ENCODE data around the gene DLX4. TPM values are rescaled to one million over a fixed set of nuclear protein-coding genes. Genes with fewer than 3 reads are reported as not detected.
A peak's percentile ranks its signal among the peaks of the same experiment; 100 is the strongest.

DLX4 gene, protein sequence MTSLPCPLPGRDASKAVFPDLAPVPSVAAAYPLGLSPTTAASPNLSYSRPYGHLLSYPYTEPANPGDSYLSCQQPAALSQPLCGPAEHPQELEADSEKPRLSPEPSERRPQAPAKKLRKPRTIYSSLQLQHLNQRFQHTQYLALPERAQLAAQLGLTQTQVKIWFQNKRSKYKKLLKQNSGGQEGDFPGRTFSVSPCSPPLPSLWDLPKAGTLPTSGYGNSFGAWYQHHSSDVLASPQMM
- total RNA-seq (under 1 TPM in 6 of 9 donors, not detected in 3; 0.18 to 0.96 (median 0.27) TPM), polyA plus RNA-seq (under 1 TPM; 0.10 to 0.48 (median 0.11) TPM)
- long read RNA-seq, donor 1, partial matches to known transcripts: 0 of 1 reads
- long read RNA-seq, donor 1, other reads (novel, unspliced or antisense): 0 of 1 reads
- long read RNA-seq, donor 2: 0 reads
- long read RNA-seq, donor 3, partial matches to known transcripts: 0 of 3 reads
- long read RNA-seq, donor 3, other reads (novel, unspliced or antisense): 0 of 3 reads
- long read RNA-seq, donor 4: 0 reads
- long read RNA-seq, donor 5: 0 reads
- long read RNA-seq, donor 6: 0 reads
- long read RNA-seq, donor 7: 0 reads
- long read RNA-seq, donor 8: 0 reads
- long read RNA-seq, donor 9: 0 reads
- long read RNA-seq, donor 10: 0 reads

DNA sequence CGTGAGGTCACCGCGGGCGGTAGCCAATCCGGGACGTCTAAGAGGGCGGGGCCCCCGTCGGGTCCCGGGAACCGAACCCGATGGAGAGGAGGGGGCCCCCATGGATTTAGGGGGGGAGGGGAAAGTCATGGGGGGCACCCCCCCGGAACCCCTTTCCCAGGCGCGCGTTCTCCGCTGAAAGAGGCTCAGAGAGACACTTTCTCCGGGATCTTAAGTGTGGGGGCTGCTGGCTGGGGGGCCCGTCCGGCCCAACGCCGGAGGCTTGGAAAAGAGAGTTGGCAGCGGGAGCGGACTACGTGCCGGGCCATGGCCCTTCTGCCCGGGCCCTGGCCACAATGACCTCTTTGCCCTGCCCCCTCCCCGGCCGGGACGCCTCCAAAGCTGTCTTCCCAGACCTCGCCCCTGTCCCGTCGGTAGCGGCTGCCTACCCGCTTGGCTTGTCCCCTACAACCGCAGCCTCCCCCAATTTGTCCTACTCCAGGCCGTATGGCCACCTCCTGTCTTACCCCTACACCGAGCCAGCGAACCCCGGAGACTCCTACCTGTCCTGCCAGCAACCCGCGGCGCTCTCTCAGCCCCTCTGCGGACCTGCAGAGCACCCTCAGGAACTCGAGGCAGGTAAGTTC lies at the start of gene DLX4:
Gene DLX4, plus strand, starts transcription at position 57 of the 626 bp plus-strand sequence. Its CDS starts 279 bp downstream, at position 336.
- WGBS, 4 donors: 2 to 6% (median 2%) methylated on average over 9 to 45 of the region's 45 CpGs
- Histone ChIP-seq H3K9me3 (replicated peaks in 1 of 3) (no peaks in the 10 kb centered on the region), H3K36me3 (replicated peaks in 1 of 2) (no peaks in the 10 kb centered on the region), H3K4me3 (peak within 1 kb of the TSS in 2 of 4 donors; percentile 30 to 57), H3K27me3 (peaks cover 94% of the 10 kb centered on the region), H3K27ac (no peak within 1 kb of the TSS), H3K4me1 (replicated peaks in 1 of 2) (peaks cover 16 to 23% of the 10 kb centered on the region in 2 donors)
- DNase-seq: peak in 4 of 7 donors; percentile 40 to 55 (median 48)
- TF ChIP-seq POLR2A (IDR thresholded peaks at IDR 0.05): no peak
- TF ChIP-seq, protein P1, sequence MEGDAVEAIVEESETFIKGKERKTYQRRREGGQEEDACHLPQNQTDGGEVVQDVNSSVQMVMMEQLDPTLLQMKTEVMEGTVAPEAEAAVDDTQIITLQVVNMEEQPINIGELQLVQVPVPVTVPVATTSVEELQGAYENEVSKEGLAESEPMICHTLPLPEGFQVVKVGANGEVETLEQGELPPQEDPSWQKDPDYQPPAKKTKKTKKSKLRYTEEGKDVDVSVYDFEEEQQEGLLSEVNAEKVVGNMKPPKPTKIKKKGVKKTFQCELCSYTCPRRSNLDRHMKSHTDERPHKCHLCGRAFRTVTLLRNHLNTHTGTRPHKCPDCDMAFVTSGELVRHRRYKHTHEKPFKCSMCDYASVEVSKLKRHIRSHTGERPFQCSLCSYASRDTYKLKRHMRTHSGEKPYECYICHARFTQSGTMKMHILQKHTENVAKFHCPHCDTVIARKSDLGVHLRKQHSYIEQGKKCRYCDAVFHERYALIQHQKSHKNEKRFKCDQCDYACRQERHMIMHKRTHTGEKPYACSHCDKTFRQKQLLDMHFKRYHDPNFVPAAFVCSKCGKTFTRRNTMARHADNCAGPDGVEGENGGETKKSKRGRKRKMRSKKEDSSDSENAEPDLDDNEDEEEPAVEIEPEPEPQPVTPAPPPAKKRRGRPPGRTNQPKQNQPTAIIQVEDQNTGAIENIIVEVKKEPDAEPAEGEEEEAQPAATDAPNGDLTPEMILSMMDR (IDR thresholded peaks at IDR 0.05): no peak
- intact Hi-C loops (cut with DNase I): no loop called here

DNA sequence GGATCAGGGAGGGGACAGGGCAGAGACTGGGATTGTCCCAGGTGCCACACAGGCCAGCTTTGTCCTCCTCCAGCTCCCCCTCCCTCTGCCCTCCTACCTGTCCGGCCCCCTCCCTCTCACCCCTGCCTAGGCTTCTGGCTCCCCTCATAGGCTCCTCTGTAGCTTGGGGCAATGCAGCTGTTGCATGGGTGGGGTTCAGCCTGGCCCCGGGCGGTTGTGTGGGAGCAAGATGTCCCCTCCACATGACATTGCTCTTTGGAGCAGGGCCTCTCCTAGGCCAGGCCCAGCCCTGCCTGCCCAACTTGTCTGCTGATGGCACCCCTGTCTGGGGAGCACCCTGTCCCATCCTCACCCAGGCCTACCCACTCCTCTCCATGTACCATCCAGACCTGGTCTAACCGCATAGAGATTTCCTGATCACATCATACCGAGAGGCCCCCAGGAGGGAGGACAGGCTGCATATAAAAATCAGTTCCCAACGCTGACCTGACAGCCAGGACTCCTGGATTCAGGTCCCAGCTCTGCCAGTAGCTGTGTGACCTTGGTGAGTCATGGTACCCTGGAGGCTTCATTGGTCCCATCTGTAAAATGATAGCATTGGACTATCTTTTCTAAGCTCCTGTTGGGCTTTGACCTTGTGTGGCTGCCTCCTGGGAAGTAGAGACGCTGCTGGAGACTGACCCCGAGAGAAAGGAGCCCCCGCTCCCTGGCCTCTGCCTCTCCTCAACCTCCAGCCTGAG lies 48.8 kb upstream of the DLX4 start:
- 61 to 68% (median 65%) methylated on average over 8 to 9 of the region's 9 CpGs for WGBS, 4 donors
- Histone ChIP-seq H3K4me1 (replicated peaks in 1 of 2) (no peaks in the 10 kb centered on the region), H3K27me3 (no peaks in the 10 kb centered on the region), H3K36me3 (replicated peaks in 1 of 2) (no peaks in the 10 kb centered on the region), H3K4me3 (no peak overlapping the region), H3K27ac (no peak overlapping the region), H3K9me3 (replicated peaks in 1 of 3) (no peaks in the 10 kb centered on the region)
- peak; percentile 46 to 79 (median 70) for DNase-seq
- TF ChIP-seq POLR2A (IDR thresholded peaks at IDR 0.05): no peak
- TF ChIP-seq, protein P1 (IDR thresholded peaks at IDR 0.05): no peak
- intact Hi-C loops (cut with DNase I): no loop called here

DNA sequence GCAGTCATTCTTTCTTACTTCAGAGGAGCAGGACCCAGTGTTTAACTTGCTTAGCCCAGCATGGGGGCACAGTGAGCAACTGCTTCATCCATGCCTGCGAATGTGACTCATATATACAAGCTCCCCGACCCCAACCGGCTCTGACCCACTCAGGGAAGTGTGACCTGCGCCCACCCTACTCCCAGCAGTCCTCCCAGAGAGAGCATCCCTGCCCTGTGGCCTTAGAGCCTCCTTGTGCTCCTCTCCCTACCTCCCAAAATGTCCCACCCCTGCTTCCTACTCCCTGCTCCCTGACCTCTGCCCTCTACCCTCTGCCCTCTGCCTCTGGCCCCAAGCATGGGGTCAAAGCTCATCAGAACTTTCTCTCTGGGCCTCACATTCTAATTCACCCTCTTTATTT lies 46.9 kb upstream of the DLX4 start:
- H3K27ac ChIP-seq: no peak overlapping the region
- 76 to 87% (median 82%) methylated on average over 4 of the region's 4 CpGs for WGBS, 4 donors

More for the DNA sequence above, 46.9 kb upstream of the DLX4 start:
- intact Hi-C loops (cut with DNase I): no loop called here
- no peak for DNase-seq
- Histone ChIP-seq H3K36me3 (replicated peaks in 1 of 2) (no peaks in the 10 kb centered on the region), H3K4me3 (no peak overlapping the region), H3K27me3 (no peaks in the 10 kb centered on the region), H3K4me1 (replicated peaks in 1 of 2) (peaks cover 0 to 5% of the 10 kb centered on the region in 2 donors), H3K9me3 (replicated peaks in 1 of 3) (no peaks in the 10 kb centered on the region)
- TF ChIP-seq POLR2A (IDR thresholded peaks at IDR 0.05): no peak
- TF ChIP-seq, protein P1 (IDR thresholded peaks at IDR 0.05): no peak

Measured in adrenal gland (tissue), 19 donors.